K562 (cell line): ENCODE results near the gene UBN2. TPM values are rescaled to one million over a fixed set of nuclear protein-coding genes. Genes with fewer than 3 reads are reported as not detected.

ENCODE experiments used
- ATAC-seq: fragments of 200-7000 bp; cut with Tn5 transposase; 3 replicates; pipeline ENCODE4 v1.9.1; 2020; ENCODE audit warnings: moderate library complexity
- BruUV-seq: library from RNA; stranded (reverse); fragments of 400-500 nt; replicated peaks from 2 replicates; lab custom pipeline; 2021; lab: Mats Ljungman, UMichigan
- CTCF ChIA-PET: fragments of 300-600 bp; formaldehyde crosslinking; extraction: SDS; loops from one replicate; lab custom pipeline; 2021; ENCODE audit warnings: low intra/inter-chr PET ratio; lab: Yijun Ruan, JAX
- POLR2A ChIA-PET: fragments of 300-600, 350-650 bp; sonication (Branson Sonifier 250); formaldehyde crosslinking; extraction: SDS; loops from one replicate; lab custom pipeline; 2021; ENCODE audit warnings: antibody characterized with exemption, inconsistent platforms; lab: Yijun Ruan, JAX
- DNase-seq, 4 experiments: peaks; one replicate each; pipeline versions ENCODE4 v3.0.0 to v3.0.0-alpha.2; 2011 to 2018; ENCODE audit warnings: low spot score in 3 of 4, mixed read lengths in 3 of 4; ENCODE audit errors: extremely low read depth in 1 of 4
- FAIRE-seq: peaks from 2 replicates; lab custom pipeline; 2011; peaks lifted over from hg19 to GRCh38; lab: Jason Lieb, UNC
- H2AFZ ChIP-seq: 2 replicates; pipeline ENCODE4 v1.6.0; 2011; ENCODE audit warnings: low read depth, low read length, control low read depth, inconsistent platforms
- H3K27ac ChIP-seq: fragments of 200-600 bp; 3 replicates; pipeline ENCODE4 v1.8.0; 2011; ENCODE audit warnings: low read depth, mild to moderate bottlenecking, control low read depth, inconsistent platforms, low read length, moderate library complexity, mixed read lengths; ENCODE audit errors: extremely low read depth
- H3K27me3 ChIP-seq, 2 experiments: fragments of 300-600 bp in 1 of 2; 2 replicates in 1 of 2; 3 replicates in 1 of 2; pipeline versions ENCODE4 v1.6.0 to v1.8.0; 2011; ENCODE audit warnings: inconsistent platforms in 2 of 2, low read length in 2 of 2, mild to moderate bottlenecking in 1 of 2, mixed read lengths in 1 of 2, moderate library complexity in 1 of 2; ENCODE audit not compliant: control insufficient read depth in 2 of 2, insufficient read depth in 2 of 2
- H3K36me3 ChIP-seq: fragments of 300-600 bp; 3 replicates; pipeline ENCODE4 v1.8.0; 2011; ENCODE audit warnings: mild to moderate bottlenecking, low read length, inconsistent platforms; ENCODE audit not compliant: control insufficient read depth, insufficient read depth
- H3K4me1 ChIP-seq, 2 experiments: fragments of 200-600 bp in 1 of 2; replicated peaks in 1 of 2; 2 replicates in 1 of 2; 3 replicates in 1 of 2; pipeline versions ENCODE4 v1.5.1 to v1.8.0; 2011; ENCODE audit warnings: inconsistent platforms in 2 of 2, low read length in 2 of 2, mild to moderate bottlenecking in 1 of 2, mixed read lengths in 1 of 2, moderate library complexity in 1 of 2; ENCODE audit not compliant: control insufficient read depth in 2 of 2, insufficient read depth in 2 of 2
- H3K4me2 ChIP-seq: 2 replicates; pipeline ENCODE4 v1.6.1; 2011; ENCODE audit warnings: low read length, control low read depth, inconsistent platforms, mixed read lengths; ENCODE audit not compliant: insufficient read depth
- H3K4me3 ChIP-seq: fragments of 200-600 bp; sonication (generic), shearing (Covaris generic); 2 replicates; pipeline ENCODE4 v1.5.1; 2016; ENCODE audit warnings: control low read depth, inconsistent platforms
- H3K79me2 ChIP-seq: fragments of 200-600 bp; 3 replicates; pipeline ENCODE4 v1.8.0; 2011; ENCODE audit warnings: low read length, inconsistent platforms; ENCODE audit not compliant: control insufficient read depth, insufficient read depth
- H3K9ac ChIP-seq, 2 experiments: 2 replicates each; pipeline versions ENCODE4 v1.6.0 to v1.6.1; 2011; ENCODE audit warnings: low read depth in 2 of 2, low read length in 2 of 2, control low read depth in 1 of 2, inconsistent platforms in 1 of 2, mild to moderate bottlenecking in 1 of 2, mixed read lengths in 1 of 2; ENCODE audit not compliant: insufficient read depth in 1 of 2
- H3K9me1 ChIP-seq: one replicate; pipeline ENCODE4 v1.6.0; 2011; ENCODE audit warnings: inconsistent platforms, mild to moderate bottlenecking, low read length, moderate library complexity; ENCODE audit not compliant: control insufficient read depth, insufficient read depth
- H3K9me3 ChIP-seq: replicated peaks from 2 replicates; pipeline ENCODE4 v1.5.1; 2011; ENCODE audit warnings: low read depth, low read length, inconsistent platforms; ENCODE audit not compliant: control insufficient read depth, insufficient read depth
- H4K20me1 ChIP-seq: replicated peaks from 2 replicates; pipeline ENCODE4 v1.6.1; 2011; ENCODE audit warnings: low read length, inconsistent platforms, mixed read lengths; ENCODE audit not compliant: control insufficient read depth, insufficient read depth
- ARHGAP35 ChIP-seq: fragments of 450-650 bp; IDR thresholded peaks from 2 replicates; pipeline ENCODE4 v1.6.1; 2018; ENCODE audit not compliant: partially characterized antibody
- L3MBTL2 ChIP-seq: fragments of 450-650 bp; IDR thresholded peaks from 2 replicates; pipeline ENCODE4 v1.6.1; 2016; ENCODE audit warnings: mild to moderate bottlenecking, moderate library complexity
- MTA3 ChIP-seq: fragments of 450-650 bp; formaldehyde crosslinking; IDR thresholded peaks from 2 replicates; pipeline ENCODE4 v1.6.1; 2017; ENCODE audit warnings: mild to moderate bottlenecking, borderline replicate concordance
- NUFIP1 ChIP-seq: fragments of 450-650 bp; IDR thresholded peaks from 2 replicates; pipeline ENCODE4 v1.6.1; 2018; ENCODE audit not compliant: partially characterized antibody
- PRPF4 ChIP-seq: fragments of 200-400 bp; formaldehyde crosslinking; IDR thresholded peaks from one replicate; pipeline ENCODE4 v1.6.1; 2017; ENCODE audit warnings: low read length, low read depth, mild to moderate bottlenecking; ENCODE audit not compliant: insufficient read depth, poor library complexity, severe bottlenecking
- SOX6 ChIP-seq: fragments of 450-650 bp; IDR thresholded peaks from 2 replicates; pipeline ENCODE4 v1.6.1; 2014; ENCODE audit warnings: mild to moderate bottlenecking
- TAF1 ChIP-seq: IDR thresholded peaks from 2 replicates; pipeline ENCODE4 v1.6.1; 2011; ENCODE audit warnings: mild to moderate bottlenecking, low read length, moderate library complexity; ENCODE audit not compliant: insufficient read depth, control insufficient read depth, severe bottlenecking; ENCODE audit errors: extremely low read depth
- TGIF2 ChIP-seq: sonication (generic); formaldehyde crosslinking; IDR thresholded peaks from 2 replicates; pipeline ENCODE4 v1.8.1; 2022; ENCODE audit warnings: mild to moderate bottlenecking, missing genetic modification reagents, moderate library complexity
- XRCC3 ChIP-seq: fragments of 450-650 bp; IDR thresholded peaks from 2 replicates; pipeline ENCODE4 v1.6.1; 2017; ENCODE audit warnings: mild to moderate bottlenecking, moderate library complexity
- WGBS: fragments of 100-300 bp; shearing (Covaris generic); methylation state at CpG from one replicate; pipeline ENCODE4 v1.1.6; 2016; ENCODE audit warnings: low coverage, mixed read lengths; ENCODE audit not compliant: insufficient coverage; ENCODE audit errors: missing lambda C conversion rate; 5-methylcytosine and 5-hydroxymethylcytosine counted together
- in situ Hi-C: fragments of 300-500 bp; cut with MboI; formaldehyde crosslinking; loops from 4 replicates; pipeline ENCODE4 v1.15.0; 2018; ENCODE audit warnings: inconsistent platforms, mixed read lengths
- intact Hi-C: fragments of 100-400 bp; cut with micrococcal nuclease; formaldehyde crosslinking; loops from 2 replicates; pipeline ENCODE4 v1.14.2; 2022
- polyA plus RNA-seq, 8 experiments: library from polyadenylated mRNA; depleted of rRNA in 4 of 8; stranded (reverse) in 5 of 8; unstranded in 3 of 8; fragments of >200 nt; fragmentation: Nextera tagmentation in 2 of 8; fragmentation: Illumina TruSeq in 1 of 8; extraction: Ambion mirVana in 2 of 8; extraction: Trizol in 1 of 8; gene quantifications; 2 replicates each; pipeline versions ENCODE4 v1.2.1 to v1.2.3, GENCODE V29; 2011 to 2014; ENCODE audit warnings: inconsistent platforms in 1 of 8, missing spikeins in 1 of 8
- total RNA-seq, 7 experiments: library from RNA; depleted of rRNA in 6 of 7; stranded (reverse); fragments of >200 nt in 6 of 7; fragmentation: Illumina TruSeq in 2 of 7; extraction: Trizol in 2 of 7; gene quantifications; 2 replicates each; pipeline versions ENCODE4 v1.2.1 to v1.2.3, GENCODE V29; 2011 to 2021; ENCODE audit warnings: low replicate concordance in 1 of 7
- TF ChIP-seq, protein P1 (sequence below): fragments of 250-450 bp; sonication (Bioruptor Pico); IDR thresholded peaks from 2 replicates; pipeline ENCODE4 v1.4.0; 2020
- TF ChIP-seq, protein P2 (sequence below), 3 experiments: fragments of 200-800 bp in 1 of 3; fragments of 250-450 bp in 1 of 3; fragments of 450-650 bp in 1 of 3; sonication (Bioruptor Pico) in 1 of 3; sonication (Bioruptor generic) in 1 of 3; formaldehyde crosslinking in 1 of 3; IDR thresholded peaks; 2 replicates each; pipeline versions ENCODE4 v1.6.1 to v1.8.0; 2016 to 2022; ENCODE audit warnings: mild to moderate bottlenecking in 2 of 3, missing genetic modification characterization in 2 of 3, missing compliant biosample characterization in 1 of 3, moderate library complexity in 1 of 3
- TF ChIP-seq, protein P3 (sequence below): sonication (generic); formaldehyde crosslinking; IDR thresholded peaks from 2 replicates; pipeline ENCODE4 v1.8.0; 2022; ENCODE audit warnings: mild to moderate bottlenecking, low read depth, missing genetic modification reagents

UBN2 gene
- total and polyA plus RNA-seq, 9 of the 15 experiments (the other 6 are each of a cell fraction or from before 2014, with no cell fraction given), result 1.2 to 19.5 (median 9.9) TPM

DNA sequence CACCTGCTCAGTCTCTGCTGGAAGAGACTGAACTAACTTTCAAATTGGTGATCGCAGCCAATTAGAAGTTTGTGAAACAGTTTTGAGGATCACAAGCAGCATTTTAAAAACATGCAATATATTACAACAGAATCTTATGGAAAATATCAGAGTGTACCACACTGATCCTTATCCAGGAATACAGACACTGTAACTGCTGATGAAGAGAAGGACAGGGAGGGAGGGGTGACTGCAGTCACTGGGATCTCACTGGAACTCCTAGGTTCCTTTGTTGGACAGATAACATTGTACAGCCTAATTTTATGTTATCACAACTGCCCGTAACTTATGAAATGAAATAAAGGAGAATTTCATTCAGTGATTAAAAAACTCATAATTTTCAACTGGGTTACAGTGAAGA lies 6.8 kb upstream of the UBN2 start:
- ChIA-PET POLR2A (interaction anchor here (0.6 to 0.9 kb wide), 2 partner anchors 12 to 100 kb away, joined by 3 to 4 read pairs; no protein-coding TSS in a partner anchor), CTCF (no interaction called here)
- Histone ChIP-seq H3K27ac (no peak overlapping the region), H3K9me3 (no peaks in the 10 kb centered on the region), H4K20me1 (no peaks in the 10 kb centered on the region), H3K4me2 (no peak overlapping the region; the same call in 1 of the 2 replicates), H3K79me2 (no peaks in the 10 kb centered on the region), H3K9ac (no peak overlapping the region), H2AFZ (peak overlapping the region; percentile 35; the same call in 1 of the 2 replicates), H3K4me1 (peaks cover 3 to 9% of the 10 kb centered on the region in 2 experiments; a peak in 4 of 5 replicates), H3K4me3 (no peak overlapping the region), H3K36me3 (no peaks in the 10 kb centered on the region), H3K27me3 (no peaks in the 10 kb centered on the region), H3K9me1 (no peaks in the 10 kb centered on the region)
- DNase-seq (peak; percentile 52 to 55 (median 54)), FAIRE-seq (peak; percentile 70), ATAC-seq (peak; percentile 82)
- BruUV-seq, result no TSS peak
- intact Hi-C loops, result no loop called here
- in situ Hi-C loops, result no loop called here
- WGBS, result 21% methylated on average over 2 of the region's 2 CpGs
- TF ChIP-seq, protein P1, sequence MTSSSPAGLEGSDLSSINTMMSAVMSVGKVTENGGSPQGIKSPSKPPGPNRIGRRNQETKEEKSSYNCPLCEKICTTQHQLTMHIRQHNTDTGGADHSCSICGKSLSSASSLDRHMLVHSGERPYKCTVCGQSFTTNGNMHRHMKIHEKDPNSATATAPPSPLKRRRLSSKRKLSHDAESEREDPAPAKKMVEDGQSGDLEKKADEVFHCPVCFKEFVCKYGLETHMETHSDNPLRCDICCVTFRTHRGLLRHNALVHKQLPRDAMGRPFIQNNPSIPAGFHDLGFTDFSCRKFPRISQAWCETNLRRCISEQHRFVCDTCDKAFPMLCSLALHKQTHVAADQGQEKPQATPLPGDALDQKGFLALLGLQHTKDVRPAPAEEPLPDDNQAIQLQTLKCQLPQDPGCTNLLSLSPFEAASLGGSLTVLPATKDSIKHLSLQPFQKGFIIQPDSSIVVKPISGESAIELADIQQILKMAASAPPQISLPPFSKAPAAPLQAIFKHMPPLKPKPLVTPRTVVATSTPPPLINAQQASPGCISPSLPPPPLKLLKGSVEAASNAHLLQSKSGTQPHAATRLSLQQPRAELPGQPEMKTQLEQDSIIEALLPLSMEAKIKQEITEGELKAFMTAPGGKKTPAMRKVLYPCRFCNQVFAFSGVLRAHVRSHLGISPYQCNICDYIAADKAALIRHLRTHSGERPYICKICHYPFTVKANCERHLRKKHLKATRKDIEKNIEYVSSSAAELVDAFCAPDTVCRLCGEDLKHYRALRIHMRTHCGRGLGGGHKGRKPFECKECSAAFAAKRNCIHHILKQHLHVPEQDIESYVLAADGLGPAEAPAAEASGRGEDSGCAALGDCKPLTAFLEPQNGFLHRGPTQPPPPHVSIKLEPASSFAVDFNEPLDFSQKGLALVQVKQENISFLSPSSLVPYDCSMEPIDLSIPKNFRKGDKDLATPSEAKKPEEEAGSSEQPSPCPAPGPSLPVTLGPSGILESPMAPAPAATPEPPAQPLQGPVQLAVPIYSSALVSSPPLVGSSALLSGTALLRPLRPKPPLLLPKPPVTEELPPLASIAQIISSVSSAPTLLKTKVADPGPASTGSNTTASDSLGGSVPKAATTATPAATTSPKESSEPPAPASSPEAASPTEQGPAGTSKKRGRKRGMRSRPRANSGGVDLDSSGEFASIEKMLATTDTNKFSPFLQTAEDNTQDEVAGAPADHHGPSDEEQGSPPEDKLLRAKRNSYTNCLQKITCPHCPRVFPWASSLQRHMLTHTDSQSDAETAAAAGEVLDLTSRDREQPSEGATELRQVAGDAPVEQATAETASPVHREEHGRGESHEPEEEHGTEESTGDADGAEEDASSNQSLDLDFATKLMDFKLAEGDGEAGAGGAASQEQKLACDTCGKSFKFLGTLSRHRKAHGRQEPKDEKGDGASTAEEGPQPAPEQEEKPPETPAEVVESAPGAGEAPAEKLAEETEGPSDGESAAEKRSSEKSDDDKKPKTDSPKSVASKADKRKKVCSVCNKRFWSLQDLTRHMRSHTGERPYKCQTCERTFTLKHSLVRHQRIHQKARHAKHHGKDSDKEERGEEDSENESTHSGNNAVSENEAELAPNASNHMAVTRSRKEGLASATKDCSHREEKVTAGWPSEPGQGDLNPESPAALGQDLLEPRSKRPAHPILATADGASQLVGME (CRISPR knock-in tag), result no peak
- TF ChIP-seq, protein P2, sequence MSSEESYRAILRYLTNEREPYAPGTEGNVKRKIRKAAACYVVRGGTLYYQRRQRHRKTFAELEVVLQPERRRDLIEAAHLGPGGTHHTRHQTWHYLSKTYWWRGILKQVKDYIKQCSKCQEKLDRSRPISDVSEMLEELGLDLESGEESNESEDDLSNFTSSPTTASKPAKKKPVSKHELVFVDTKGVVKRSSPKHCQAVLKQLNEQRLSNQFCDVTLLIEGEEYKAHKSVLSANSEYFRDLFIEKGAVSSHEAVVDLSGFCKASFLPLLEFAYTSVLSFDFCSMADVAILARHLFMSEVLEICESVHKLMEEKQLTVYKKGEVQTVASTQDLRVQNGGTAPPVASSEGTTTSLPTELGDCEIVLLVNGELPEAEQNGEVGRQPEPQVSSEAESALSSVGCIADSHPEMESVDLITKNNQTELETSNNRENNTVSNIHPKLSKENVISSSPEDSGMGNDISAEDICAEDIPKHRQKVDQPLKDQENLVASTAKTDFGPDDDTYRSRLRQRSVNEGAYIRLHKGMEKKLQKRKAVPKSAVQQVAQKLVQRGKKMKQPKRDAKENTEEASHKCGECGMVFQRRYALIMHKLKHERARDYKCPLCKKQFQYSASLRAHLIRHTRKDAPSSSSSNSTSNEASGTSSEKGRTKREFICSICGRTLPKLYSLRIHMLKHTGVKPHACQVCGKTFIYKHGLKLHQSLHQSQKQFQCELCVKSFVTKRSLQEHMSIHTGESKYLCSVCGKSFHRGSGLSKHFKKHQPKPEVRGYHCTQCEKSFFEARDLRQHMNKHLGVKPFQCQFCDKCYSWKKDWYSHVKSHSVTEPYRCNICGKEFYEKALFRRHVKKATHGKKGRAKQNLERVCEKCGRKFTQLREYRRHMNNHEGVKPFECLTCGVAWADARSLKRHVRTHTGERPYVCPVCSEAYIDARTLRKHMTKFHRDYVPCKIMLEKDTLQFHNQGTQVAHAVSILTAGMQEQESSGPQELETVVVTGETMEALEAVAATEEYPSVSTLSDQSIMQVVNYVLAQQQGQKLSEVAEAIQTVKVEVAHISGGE (CRISPR knock-in tag; IDR thresholded peaks at IDR 0.05), result no peak
- TF ChIP-seq XRCC3 (no peak), MTA3 (no peak), L3MBTL2 (no peak), SOX6 (peak; percentile 62), TGIF2 (CRISPR knock-in tag) (no peak), NUFIP1 (no peak), PRPF4 (no peak), ARHGAP35 (no peak), TAF1 (no peak)
- TF ChIP-seq, protein P3, sequence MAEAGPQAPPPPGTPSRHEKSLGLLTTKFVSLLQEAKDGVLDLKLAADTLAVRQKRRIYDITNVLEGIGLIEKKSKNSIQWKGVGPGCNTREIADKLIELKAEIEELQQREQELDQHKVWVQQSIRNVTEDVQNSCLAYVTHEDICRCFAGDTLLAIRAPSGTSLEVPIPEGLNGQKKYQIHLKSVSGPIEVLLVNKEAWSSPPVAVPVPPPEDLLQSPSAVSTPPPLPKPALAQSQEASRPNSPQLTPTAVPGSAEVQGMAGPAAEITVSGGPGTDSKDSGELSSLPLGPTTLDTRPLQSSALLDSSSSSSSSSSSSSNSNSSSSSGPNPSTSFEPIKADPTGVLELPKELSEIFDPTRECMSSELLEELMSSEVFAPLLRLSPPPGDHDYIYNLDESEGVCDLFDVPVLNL (CRISPR knock-in tag), result no peak
